Progenitor cell of endocrine pancreas (in vitro differentiated cells): ENCODE data around the gene PTPRD. TPM values are rescaled to one million over a fixed set of nuclear protein-coding genes. Genes with fewer than 3 reads are reported as not detected.

Experiments used
- DNase-seq: peaks from one replicate; pipeline ENCODE4 v3.0.0; 2021; ENCODE audit warnings: low spot score; ENCODE audit not compliant: unreplicated experiment
- H3K27ac Mint-ChIP-seq: 2 replicates; pipeline ENCODE4 v1.8.0; 2021; ENCODE audit warnings: mild to moderate bottlenecking, moderate library complexity, mixed read lengths
- H3K27me3 Mint-ChIP-seq: 2 replicates; pipeline ENCODE4 v1.8.0; 2021; ENCODE audit warnings: mixed read lengths
- H3K36me3 Mint-ChIP-seq: 2 replicates; pipeline ENCODE4 v1.8.0; 2022; ENCODE audit warnings: mixed read lengths; ENCODE audit not compliant: insufficient read depth
- H3K4me1 Mint-ChIP-seq: 2 replicates; pipeline ENCODE4 v1.8.0; 2021; ENCODE audit warnings: low read depth, mixed read lengths
- H3K4me3 Mint-ChIP-seq: 2 replicates; pipeline ENCODE4 v1.8.0; 2021; ENCODE audit warnings: low read depth, mild to moderate bottlenecking, moderate library complexity, mixed read lengths
- H3K9me3 Mint-ChIP-seq: 2 replicates; pipeline ENCODE4 v1.8.0; 2021; ENCODE audit warnings: low read depth, mixed read lengths
- total RNA-seq: library from RNA; stranded (reverse); gene quantifications from 2 replicates; pipeline ENCODE4 v1.2.1, GENCODE V29; 2021
- TF ChIP-seq, protein P1 (sequence below): fragments of 200-600 bp; sonication (generic); IDR thresholded peaks from one replicate; pipeline ENCODE4 v1.5.0; 2021; ENCODE audit warnings: antibody characterized with exemption, mild to moderate bottlenecking; ENCODE audit not compliant: unreplicated experiment

Gene PTPRD
- total RNA-seq, 1 donor from 2014 or later: 124 TPM

- H3K27ac Mint-ChIP-seq: no peak overlapping the region
Observed at GRCh38 chr9:8579661-8580060, 2033.1 kb downstream of the PTPRD start.

GRCh38 chr9:8576741-8577140, 2036.1 kb downstream of the PTPRD start:
- Mint-ChIP-seq H3K27ac (no peak overlapping the region), H3K36me3 (no peaks in the 10 kb centered on the region), H3K27me3 (no peaks in the 10 kb centered on the region), H3K4me1 (peaks cover 6% of the 10 kb centered on the region), H3K4me3 (no peak overlapping the region), H3K9me3 (no peaks in the 10 kb centered on the region)
- TF ChIP-seq, protein P1, sequence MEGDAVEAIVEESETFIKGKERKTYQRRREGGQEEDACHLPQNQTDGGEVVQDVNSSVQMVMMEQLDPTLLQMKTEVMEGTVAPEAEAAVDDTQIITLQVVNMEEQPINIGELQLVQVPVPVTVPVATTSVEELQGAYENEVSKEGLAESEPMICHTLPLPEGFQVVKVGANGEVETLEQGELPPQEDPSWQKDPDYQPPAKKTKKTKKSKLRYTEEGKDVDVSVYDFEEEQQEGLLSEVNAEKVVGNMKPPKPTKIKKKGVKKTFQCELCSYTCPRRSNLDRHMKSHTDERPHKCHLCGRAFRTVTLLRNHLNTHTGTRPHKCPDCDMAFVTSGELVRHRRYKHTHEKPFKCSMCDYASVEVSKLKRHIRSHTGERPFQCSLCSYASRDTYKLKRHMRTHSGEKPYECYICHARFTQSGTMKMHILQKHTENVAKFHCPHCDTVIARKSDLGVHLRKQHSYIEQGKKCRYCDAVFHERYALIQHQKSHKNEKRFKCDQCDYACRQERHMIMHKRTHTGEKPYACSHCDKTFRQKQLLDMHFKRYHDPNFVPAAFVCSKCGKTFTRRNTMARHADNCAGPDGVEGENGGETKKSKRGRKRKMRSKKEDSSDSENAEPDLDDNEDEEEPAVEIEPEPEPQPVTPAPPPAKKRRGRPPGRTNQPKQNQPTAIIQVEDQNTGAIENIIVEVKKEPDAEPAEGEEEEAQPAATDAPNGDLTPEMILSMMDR: no peak
- no peak for DNase-seq

More at GRCh38 chr9:8579661-8580060, 2033.1 kb downstream of the PTPRD start:
- H3K27me3 Mint-ChIP-seq: no peaks in the 10 kb centered on the region
- H3K9me3 Mint-ChIP-seq: peaks cover 9% of the 10 kb centered on the region
- TF ChIP-seq, protein P1: no peak
- DNase-seq: no peak
- peaks cover 6% of the 10 kb centered on the region for H3K4me1 Mint-ChIP-seq
- peaks cover 8% of the 10 kb centered on the region for H3K36me3 Mint-ChIP-seq
- no peak overlapping the region for H3K4me3 Mint-ChIP-seq

- H3K27ac Mint-ChIP-seq: no peak overlapping the region
Observed at GRCh38 chr9:8574846-8575245, 2038.0 kb downstream of the PTPRD start.

DNA sequence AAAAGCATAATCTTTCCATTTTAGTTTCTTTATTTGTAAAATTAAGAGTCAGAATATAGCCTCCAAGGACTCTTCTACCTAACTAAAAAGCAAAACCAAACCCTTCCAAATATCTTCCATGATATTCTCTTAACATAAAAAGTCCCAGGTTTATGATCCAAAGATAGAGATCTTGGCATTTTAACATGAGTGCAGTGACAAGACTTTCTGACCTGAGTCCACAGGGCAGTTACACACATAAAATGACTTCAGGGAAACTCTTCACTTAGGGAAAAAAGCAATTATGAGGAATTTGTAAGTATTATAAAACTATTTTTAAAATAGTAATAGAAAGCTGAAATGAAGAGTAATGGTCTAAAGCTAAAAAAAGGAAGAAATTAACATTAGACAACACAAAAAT, 2040.6 kb downstream of the PTPRD start:
- DNase-seq: no peak
- Mint-ChIP-seq H3K27ac (no peak overlapping the region), H3K4me3 (no peak overlapping the region), H3K4me1 (peaks cover 8% of the 10 kb centered on the region), H3K27me3 (no peaks in the 10 kb centered on the region), H3K9me3 (no peaks in the 10 kb centered on the region), H3K36me3 (peaks cover under 1% of the 10 kb centered on the region)
- TF ChIP-seq, protein P1: no peak

More at GRCh38 chr9:8574846-8575245, 2038.0 kb downstream of the PTPRD start:
- H3K36me3 Mint-ChIP-seq: no peaks in the 10 kb centered on the region
- H3K4me1 Mint-ChIP-seq: peaks cover 13% of the 10 kb centered on the region
- TF ChIP-seq, protein P1: no peak
- no peak for DNase-seq
- no peaks in the 10 kb centered on the region for H3K9me3 Mint-ChIP-seq
- H3K4me3 Mint-ChIP-seq: no peak overlapping the region
- no peaks in the 10 kb centered on the region for H3K27me3 Mint-ChIP-seq

DNA sequence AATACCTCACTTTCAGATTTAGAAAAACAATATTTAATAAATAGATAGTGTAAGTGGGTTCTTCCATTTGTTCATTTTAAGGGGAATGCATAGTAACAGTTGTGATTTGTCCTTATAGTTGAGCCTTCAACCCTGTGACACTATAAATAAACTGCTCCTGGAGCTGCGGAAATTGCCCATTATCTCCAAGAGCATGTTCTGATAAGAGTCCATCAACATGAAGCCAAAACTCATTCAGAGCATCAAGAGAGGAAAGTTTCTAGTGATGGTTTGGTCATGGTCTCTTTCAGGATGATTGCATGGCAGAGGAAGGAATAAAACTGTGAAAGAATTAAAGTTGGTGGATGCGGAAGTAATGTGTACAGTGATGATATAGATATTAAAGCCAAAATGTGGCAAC, 2041.2 kb downstream of the PTPRD start:
- H3K36me3 Mint-ChIP-seq: peaks cover 2% of the 10 kb centered on the region
- no peaks in the 10 kb centered on the region for H3K9me3 Mint-ChIP-seq
- TF ChIP-seq, protein P1: no peak
- peaks cover 8% of the 10 kb centered on the region for H3K4me1 Mint-ChIP-seq
- no peaks in the 10 kb centered on the region for H3K27me3 Mint-ChIP-seq
- no peak for DNase-seq
- H3K27ac Mint-ChIP-seq: no peak overlapping the region
- no peak overlapping the region for H3K4me3 Mint-ChIP-seq
